Stimulated activated CD8-positive, alpha-beta memory T cell treated with anti-CD3 and anti-CD28 coated beads, Interleukin-15, amount 100 ng/mL, for 24 hours (primary cell): ENCODE results near the gene SBNO2.

Source experiments
- DNase-seq: peaks from one replicate; pipeline ENCODE4 v3.0.0-alpha.2; 2020; ENCODE audit warnings: low read depth

The SBNO2 gene

GRCh38 chr19:1087813-1088415 is 86.2 kb downstream of the SBNO2 start:
- DNase-seq = no peak

- DNase-seq = no peak
These were observed 87.5 kb downstream of the SBNO2 start for GRCh38 chr19:1086613-1087012.

GRCh38 chr19:1085676-1086442 is 88.2 kb downstream of the SBNO2 start:
- no peak for DNase-seq

GRCh38 chr19:1085053-1085658 is 88.9 kb downstream of the SBNO2 start:
- no peak for DNase-seq

- DNase-seq = no peak
These were observed 89.8 kb downstream of the SBNO2 start for GRCh38 chr19:1084024-1084868.

- no peak for DNase-seq
These were observed 90.9 kb downstream of the SBNO2 start for GRCh38 chr19:1082928-1083816.

GRCh38 chr19:1082165-1082927 is 91.7 kb downstream of the SBNO2 start:
- no peak for DNase-seq

- DNase-seq = no peak
These were observed 92.5 kb downstream of the SBNO2 start for GRCh38 chr19:1081301-1082164.

- DNase-seq = no peak
These were observed 93.5 kb downstream of the SBNO2 start for GRCh38 chr19:1080360-1081161.

GRCh38 chr19:1079566-1080111 is 94.4 kb downstream of the SBNO2 start:
- no peak for DNase-seq

- peak; percentile 61 for DNase-seq
These were observed 97.1 kb downstream of the SBNO2 start for GRCh38 chr19:1076951-1077350.

- DNase-seq = no peak
These were observed 98.1 kb downstream of the SBNO2 start for GRCh38 chr19:1076046-1076386.

GRCh38 chr19:1074544-1075283 is 99.4 kb downstream of the SBNO2 start:
- DNase-seq = peak; percentile 68

- DNase-seq = no peak
These were observed 100.0 kb downstream of the SBNO2 start for GRCh38 chr19:1073956-1074517.

GRCh38 chr19:1073063-1073955 is 100.8 kb downstream of the SBNO2 start:
- no peak for DNase-seq

GRCh38 chr19:1072371-1073015 is 101.6 kb downstream of the SBNO2 start:
- no peak for DNase-seq
